Smooth muscle cell (in vitro differentiated cells): ENCODE data around the gene PTPRN2. TPM values are rescaled to one million over a fixed set of nuclear protein-coding genes. Genes with fewer than 3 reads are reported as not detected.

Source experiments
- DNase-seq: peaks from one replicate; lab custom pipeline; 2025; ENCODE audit not compliant: unreplicated experiment; lab: John Stamatoyannopoulos, UW
- H2AFZ ChIP-seq: fragments of 200-600 bp; sonication (generic); 2 replicates; pipeline ENCODE4 v1.6.0; 2016; ENCODE audit warnings: antibody characterized with exemption, low read depth, mild to moderate bottlenecking
- H3F3A ChIP-seq: fragments of 200-600 bp; sonication (generic); 2 replicates; pipeline ENCODE4 v1.6.0; 2017; ENCODE audit warnings: antibody characterized with exemption, low read depth
- H3K27ac ChIP-seq: fragments of 200-600 bp; sonication (generic); 2 replicates; pipeline ENCODE4 v1.5.1; 2016; ENCODE audit warnings: low read depth, mild to moderate bottlenecking
- H3K27me3 ChIP-seq: fragments of 200-600 bp; sonication (generic); 2 replicates; pipeline ENCODE4 v1.6.1; 2016; ENCODE audit warnings: low read depth, mild to moderate bottlenecking
- H3K36me3 ChIP-seq: fragments of 200-600 bp; sonication (generic); 2 replicates; pipeline ENCODE4 v1.5.1; 2016; ENCODE audit warnings: low read depth
- H3K4me1 ChIP-seq: fragments of 200-600 bp; sonication (generic); 2 replicates; pipeline ENCODE4 v1.5.1; 2016; ENCODE audit warnings: low read depth
- H3K4me2 ChIP-seq: fragments of 200-600 bp; sonication (generic); 2 replicates; pipeline ENCODE4 v1.6.0; 2016; ENCODE audit warnings: mild to moderate bottlenecking
- H3K4me3 ChIP-seq: fragments of 200-600 bp; sonication (generic); 2 replicates; pipeline ENCODE4 v1.5.1; 2016; ENCODE audit warnings: mild to moderate bottlenecking
- H3K79me2 ChIP-seq: fragments of 200-600 bp; sonication (generic); 2 replicates; pipeline ENCODE4 v1.6.0; 2016; ENCODE audit warnings: low read depth, mild to moderate bottlenecking
- H3K9ac ChIP-seq: fragments of 200-600 bp; sonication (generic); 2 replicates; pipeline ENCODE4 v1.6.0; 2016; ENCODE audit warnings: low read depth
- H3K9me3 ChIP-seq: fragments of 200-600 bp; sonication (generic); replicated peaks from 2 replicates; pipeline ENCODE4 v1.5.1; 2016; ENCODE audit warnings: low read depth
- H4K20me1 ChIP-seq: fragments of 200-600 bp; sonication (generic); 2 replicates; pipeline ENCODE4 v1.6.0; 2016; ENCODE audit warnings: low read depth
- CTCF ChIP-seq: fragments of 200-600 bp; sonication (generic); IDR thresholded peaks from 2 replicates; pipeline ENCODE4 v1.5.1; 2017; ENCODE audit warnings: borderline replicate concordance, mild to moderate bottlenecking, antibody characterized with exemption; ENCODE audit not compliant: insufficient read depth, poor library complexity, severe bottlenecking
- WGBS: methylation state at CpG from one replicate; pipeline ENCODE4 v1.1.7; 2016; ENCODE audit warnings: low lambda C conversion rate; 5-methylcytosine and 5-hydroxymethylcytosine counted together
- polyA plus RNA-seq: library from polyadenylated mRNA; unstranded; fragments of >200 nt; fragmentation: Nextera tagmentation; extraction: Ambion mirVana; gene quantifications from 2 replicates; pipeline ENCODE4 v1.2.1, GENCODE V29; 2016
- total RNA-seq: library from RNA; depleted of rRNA; stranded (reverse); fragments of >200 nt; gene quantifications from 2 replicates; pipeline ENCODE4 v1.2.3, GENCODE V29; 2014

The PTPRN2 gene
- total and polyA plus RNA-seq, 2 experiments from 2014 or later, result 0.09 to 0.87 TPM

GRCh38 chr7:157689269-157690057 is 898.2 kb downstream of the PTPRN2 start:
- no peak overlapping the region for H3K4me3 ChIP-seq
- H3K79me2 ChIP-seq, result no peaks in the 10 kb centered on the region
- no peaks in the 10 kb centered on the region for H3K36me3 ChIP-seq
- no peak for DNase-seq
- peaks cover 98% of the 10 kb centered on the region for H3K27me3 ChIP-seq
- no peak for TF ChIP-seq CTCF
- peaks cover 45% of the 10 kb centered on the region for H3K4me1 ChIP-seq
- 6% methylated on average over 55 of the region's 59 CpGs for WGBS
- no peaks in the 10 kb centered on the region for H3F3A ChIP-seq
- H3K27ac ChIP-seq, result no peak overlapping the region
- H2AFZ ChIP-seq, result no peak overlapping the region
- no peaks in the 10 kb centered on the region for H4K20me1 ChIP-seq
- H3K9ac ChIP-seq, result no peak overlapping the region
- peak overlapping the region; percentile 81 for H3K4me2 ChIP-seq
- no peaks in the 10 kb centered on the region for H3K9me3 ChIP-seq

DNA sequence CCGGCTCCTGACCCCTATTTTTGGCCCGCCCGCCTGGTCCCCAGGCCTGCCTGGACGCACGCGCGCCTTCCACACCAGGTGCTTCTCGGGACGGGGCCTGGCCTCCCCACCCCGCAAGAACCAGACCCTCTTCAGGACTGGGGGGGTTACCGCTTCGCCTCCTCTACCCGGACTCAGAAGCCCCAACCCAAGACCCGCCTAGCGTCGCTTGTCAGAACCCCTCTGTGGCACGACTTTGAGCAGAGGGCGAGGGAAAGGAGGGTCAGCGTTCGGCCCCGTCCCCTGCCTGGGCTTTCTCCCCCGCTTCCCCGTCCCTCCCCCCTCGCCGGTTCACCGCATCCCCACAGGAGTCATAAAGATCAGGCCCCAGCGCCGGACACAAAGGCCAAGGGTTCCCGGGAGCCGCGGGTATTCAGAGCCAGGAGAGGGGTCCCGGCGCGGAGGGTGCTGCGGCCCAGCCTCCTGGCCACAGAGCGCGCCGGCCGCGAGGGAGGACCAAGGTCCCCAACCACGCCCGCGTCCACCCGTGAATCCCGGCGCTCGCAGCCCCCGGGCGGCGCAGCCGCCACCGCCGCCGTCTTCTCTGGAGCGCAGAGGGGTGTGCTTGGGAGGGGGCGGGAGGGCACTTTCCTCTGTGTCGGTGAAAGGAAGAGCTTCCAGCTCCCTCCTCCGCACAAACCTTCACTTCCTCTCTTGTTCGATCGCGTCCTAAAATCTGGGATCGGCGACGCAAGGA is 898.9 kb downstream of the PTPRN2 start:
- no peak for TF ChIP-seq CTCF
- H3K4me2 ChIP-seq, result no peak overlapping the region
- H3K9ac ChIP-seq, result no peak overlapping the region
- peaks cover 47% of the 10 kb centered on the region for H3K4me1 ChIP-seq
- no peak overlapping the region for H3K27ac ChIP-seq
- no peaks in the 10 kb centered on the region for H3K79me2 ChIP-seq
- H3K36me3 ChIP-seq, result no peaks in the 10 kb centered on the region
- H3K27me3 ChIP-seq, result peaks cover 98% of the 10 kb centered on the region
- no peaks in the 10 kb centered on the region for H3F3A ChIP-seq
- H3K9me3 ChIP-seq, result no peaks in the 10 kb centered on the region
- WGBS, result 2% methylated on average over 43 of the region's 64 CpGs
- H4K20me1 ChIP-seq, result no peaks in the 10 kb centered on the region
- DNase-seq, result no peak
- no peak overlapping the region for H3K4me3 ChIP-seq
- no peak overlapping the region for H2AFZ ChIP-seq

DNA sequence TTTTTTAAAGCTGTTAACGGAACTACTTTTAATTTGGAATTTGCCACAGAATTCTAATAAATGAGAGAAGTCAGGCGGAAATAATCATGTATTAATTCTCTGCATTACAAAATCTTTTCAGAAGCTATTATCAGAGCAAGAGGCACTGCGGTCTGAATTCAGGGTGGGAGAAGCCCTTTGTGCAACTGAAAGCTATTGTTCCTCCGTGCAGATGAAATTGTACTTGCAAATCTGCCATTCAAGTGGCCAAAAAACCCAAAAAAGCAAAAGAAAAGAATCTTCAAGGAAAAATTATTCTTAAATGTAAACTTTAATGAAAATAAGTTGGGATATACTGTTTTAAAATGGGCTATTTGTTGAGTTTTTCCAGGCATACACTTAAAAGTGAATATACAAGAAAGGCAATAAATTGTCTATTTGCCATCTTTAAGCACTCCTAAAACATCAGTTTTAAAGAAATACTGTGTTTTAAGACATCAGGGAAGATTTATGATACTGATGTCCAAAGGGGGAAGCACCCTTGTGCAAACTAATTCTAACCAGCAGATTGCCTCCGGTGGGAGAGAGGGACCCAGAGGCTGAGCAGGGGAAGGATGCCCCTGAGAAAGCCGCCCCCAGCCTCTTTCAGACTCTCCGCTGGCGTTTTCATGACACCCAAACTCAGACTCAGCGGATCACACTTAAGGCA is 899.6 kb downstream of the PTPRN2 start:
- Histone ChIP-seq H3F3A (no peaks in the 10 kb centered on the region), H3K4me3 (no peak overlapping the region), H3K9ac (no peak overlapping the region), H3K4me1 (peaks cover 52% of the 10 kb centered on the region), H3K4me2 (no peak overlapping the region), H2AFZ (no peak overlapping the region), H3K27me3 (peaks cover 98% of the 10 kb centered on the region), H3K9me3 (no peaks in the 10 kb centered on the region), H3K27ac (no peak overlapping the region), H4K20me1 (no peaks in the 10 kb centered on the region), H3K79me2 (no peaks in the 10 kb centered on the region), H3K36me3 (no peaks in the 10 kb centered on the region)
- no peak for DNase-seq
- TF ChIP-seq CTCF, result no peak
- WGBS, result 5% methylated on average over 9 of the region's 9 CpGs
